PFSK-1 (cell line): Measurements from ENCODE around the gene KISS1R.

Experiments
- FOXP2 ChIP-seq: optimal IDR thresholded peaks from 2 replicates; pipeline ENCODE3; 2011; ENCODE audit warnings: borderline replicate concordance, control low read depth, inconsistent platforms; ENCODE audit not compliant: insufficient read depth; ENCODE audit errors: extremely low read length, extremely low read depth
- POLR2AphosphoS5 ChIP-seq: IDR thresholded peaks from 2 replicates; pipeline ENCODE4 v1.6.1; 2012; ENCODE audit warnings: low read depth, mild to moderate bottlenecking, control low read depth, low read length, moderate library complexity
- REST ChIP-seq, 2 experiments: IDR thresholded peaks; 2 replicates each; pipeline versions ENCODE4 v1.6.1 to v1.8.0; 2011 to 2012; ENCODE audit warnings: low read depth in 2 of 2, low read length in 2 of 2, control low read depth in 1 of 2, inconsistent platforms in 1 of 2, mild to moderate bottlenecking in 1 of 2, moderate library complexity in 1 of 2; ENCODE audit not compliant: insufficient read depth in 1 of 2
- SIN3A ChIP-seq: IDR thresholded peaks from 2 replicates; pipeline ENCODE4 v1.6.1; 2012; ENCODE audit warnings: mild to moderate bottlenecking, low read length, moderate library complexity, borderline replicate concordance; ENCODE audit not compliant: insufficient read depth
- TAF1 ChIP-seq: IDR thresholded peaks from 2 replicates; pipeline ENCODE4 v1.6.1; 2012; ENCODE audit warnings: low read length, control low read depth, borderline replicate concordance; ENCODE audit not compliant: insufficient read depth

The KISS1R gene

GRCh38 chr19:900043-900301 lies 17.2 kb upstream of the KISS1R start:
- no peak for TF ChIP-seq SIN3A

- TF ChIP-seq REST (IDR thresholded peaks at IDR 0.05; ENCODE audit: insufficient read depth in 1 of 2, low read depth in 2 of 2, low read length in 2 of 2) (no peak), SIN3A (no peak), FOXP2 (no peak)
Measured at GRCh38 chr19:900302-901111, 16.6 kb upstream of the KISS1R start.

- TF ChIP-seq REST (IDR thresholded peaks at IDR 0.05; ENCODE audit: insufficient read depth in 1 of 2, low read depth in 2 of 2, low read length in 2 of 2) (no peak), TAF1 (no peak), FOXP2 (no peak), SIN3A (no peak), POLR2AphosphoS5 (no peak)
Measured at GRCh38 chr19:901216-902092, 15.7 kb upstream of the KISS1R start.

- TF ChIP-seq FOXP2 (no peak), TAF1 (no peak), REST (IDR thresholded peaks at IDR 0.05; ENCODE audit: insufficient read depth in 1 of 2, low read depth in 2 of 2, low read length in 2 of 2) (no peak), SIN3A (no peak), POLR2AphosphoS5 (no peak)
Measured at GRCh38 chr19:902093-902370, 15.1 kb upstream of the KISS1R start.

GRCh38 chr19:902446-903226 lies 14.5 kb upstream of the KISS1R start:
- no peak for TF ChIP-seq FOXP2
- no peak for TF ChIP-seq SIN3A
